WI38 (cell line): ENCODE data around the gene GULP1.

ENCODE experiments used
- H3K4me3 ChIP-seq: 2 replicates; pipeline ENCODE4 v1.5.1; 2011; ENCODE audit warnings: low read depth, mild to moderate bottlenecking, control low read depth, low read length
- TF ChIP-seq, protein P1 (sequence below): IDR thresholded peaks from 2 replicates; pipeline ENCODE4 v1.5.1; 2012; ENCODE audit warnings: low read depth, mild to moderate bottlenecking, control low read depth, low read length

GULP1 gene

DNA sequence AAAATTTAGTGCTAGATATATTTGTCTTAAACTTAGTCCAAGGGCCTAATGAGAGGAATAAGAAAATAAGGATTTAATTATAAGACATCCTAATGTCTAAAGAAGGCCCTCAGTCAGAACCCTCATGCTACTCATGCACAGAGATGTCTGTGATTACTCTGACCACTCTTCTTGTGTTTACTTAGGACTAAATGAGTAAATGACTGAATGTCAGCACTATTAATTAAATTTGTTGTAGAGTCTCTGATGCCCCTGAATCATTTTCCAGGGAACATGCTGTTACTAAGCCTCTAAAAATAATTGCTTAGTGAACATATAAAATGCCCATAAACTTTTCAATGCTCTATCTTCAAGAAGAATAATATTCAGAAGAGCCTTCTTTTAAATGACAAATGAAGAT, 32.4 kb downstream of the GULP1 start:
- H3K4me3 ChIP-seq: no peak overlapping the region
- TF ChIP-seq, protein P1, sequence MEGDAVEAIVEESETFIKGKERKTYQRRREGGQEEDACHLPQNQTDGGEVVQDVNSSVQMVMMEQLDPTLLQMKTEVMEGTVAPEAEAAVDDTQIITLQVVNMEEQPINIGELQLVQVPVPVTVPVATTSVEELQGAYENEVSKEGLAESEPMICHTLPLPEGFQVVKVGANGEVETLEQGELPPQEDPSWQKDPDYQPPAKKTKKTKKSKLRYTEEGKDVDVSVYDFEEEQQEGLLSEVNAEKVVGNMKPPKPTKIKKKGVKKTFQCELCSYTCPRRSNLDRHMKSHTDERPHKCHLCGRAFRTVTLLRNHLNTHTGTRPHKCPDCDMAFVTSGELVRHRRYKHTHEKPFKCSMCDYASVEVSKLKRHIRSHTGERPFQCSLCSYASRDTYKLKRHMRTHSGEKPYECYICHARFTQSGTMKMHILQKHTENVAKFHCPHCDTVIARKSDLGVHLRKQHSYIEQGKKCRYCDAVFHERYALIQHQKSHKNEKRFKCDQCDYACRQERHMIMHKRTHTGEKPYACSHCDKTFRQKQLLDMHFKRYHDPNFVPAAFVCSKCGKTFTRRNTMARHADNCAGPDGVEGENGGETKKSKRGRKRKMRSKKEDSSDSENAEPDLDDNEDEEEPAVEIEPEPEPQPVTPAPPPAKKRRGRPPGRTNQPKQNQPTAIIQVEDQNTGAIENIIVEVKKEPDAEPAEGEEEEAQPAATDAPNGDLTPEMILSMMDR: no peak

- TF ChIP-seq, protein P1: no peak
- H3K4me3 ChIP-seq: no peak overlapping the region
These were observed 34.6 kb downstream of the GULP1 start for GRCh38 chr2:188326290-188326668.

- TF ChIP-seq, protein P1: no peak
These were observed 35.1 kb downstream of the GULP1 start for GRCh38 chr2:188326669-188327301.

DNA sequence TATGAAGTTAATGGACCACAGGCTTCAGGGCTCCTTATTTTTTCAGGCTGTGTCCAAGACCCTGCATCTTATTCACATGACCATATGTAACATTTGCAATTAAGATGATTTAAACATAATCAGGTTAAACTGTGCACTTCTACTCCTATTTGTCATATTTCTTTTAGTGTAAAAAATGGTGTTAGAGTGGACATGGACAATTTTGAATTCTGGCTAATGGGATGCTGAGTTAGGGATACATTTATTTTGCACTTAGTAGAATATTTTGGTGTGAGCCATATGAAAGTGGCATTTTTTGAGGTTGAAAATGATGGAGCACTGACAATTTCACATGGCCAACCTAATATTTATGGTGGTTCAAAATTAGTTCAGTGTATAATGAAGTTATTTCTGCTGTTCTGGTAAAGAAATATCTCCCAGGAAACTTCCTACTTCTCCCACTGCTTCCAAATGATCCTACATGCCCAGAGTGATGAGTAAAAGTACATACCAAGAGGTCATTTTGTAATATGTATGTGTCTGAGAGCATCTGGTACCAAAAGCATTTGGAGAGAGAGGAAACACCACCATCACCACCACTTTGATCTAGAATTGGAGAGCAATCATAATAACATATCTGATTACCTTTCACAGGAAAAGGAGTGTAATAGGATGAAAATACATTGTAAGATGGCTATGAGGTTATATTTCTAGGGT, 36.0 kb downstream of the GULP1 start:
- TF ChIP-seq, protein P1: no peak
- no peak overlapping the region for H3K4me3 ChIP-seq

More at GRCh38 chr2:188326669-188327301, 35.1 kb downstream of the GULP1 start:
- no peak overlapping the region for H3K4me3 ChIP-seq

GRCh38 chr2:188328419-188328818, 36.7 kb downstream of the GULP1 start:
- H3K4me3 ChIP-seq: no peak overlapping the region

DNA sequence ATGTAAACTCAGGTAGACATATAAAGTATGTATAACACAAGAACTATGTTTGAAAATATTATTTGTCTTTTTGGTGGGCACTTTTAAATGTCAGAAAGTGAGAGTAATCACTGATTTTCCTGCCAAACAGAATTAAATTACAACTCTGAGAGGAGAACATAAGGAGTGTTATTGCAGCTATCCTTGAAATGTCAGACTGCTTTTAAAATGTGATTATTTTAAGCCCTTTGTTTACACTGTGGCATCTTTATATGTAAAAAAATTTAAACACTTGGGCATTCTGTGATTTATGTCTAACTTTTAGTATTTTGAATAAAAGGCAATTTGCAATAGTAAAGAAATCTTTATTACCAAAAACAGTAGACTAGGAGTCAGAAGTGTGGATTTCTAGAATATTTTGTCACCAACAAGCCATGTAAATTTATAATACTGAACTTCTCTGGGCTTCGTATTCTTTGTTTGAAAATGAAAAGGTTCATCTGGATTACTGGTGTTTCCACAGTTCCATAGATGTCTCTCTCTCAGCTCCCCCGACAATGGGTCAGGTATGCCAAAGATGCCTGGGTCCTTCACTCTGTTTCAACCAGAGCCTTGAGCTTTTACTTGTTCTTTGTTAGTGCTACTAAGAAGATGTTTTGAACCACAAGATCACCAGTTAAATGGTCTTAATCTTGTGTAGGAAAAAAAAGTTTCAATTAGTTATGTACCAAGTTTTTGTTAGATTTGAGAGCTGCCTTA, 38.8 kb downstream of the GULP1 start:
- TF ChIP-seq, protein P1: no peak
- H3K4me3 ChIP-seq: no peak overlapping the region

More at GRCh38 chr2:188328419-188328818, 36.7 kb downstream of the GULP1 start:
- TF ChIP-seq, protein P1: no peak

- no peak overlapping the region for H3K4me3 ChIP-seq
These were observed 40.9 kb downstream of the GULP1 start for GRCh38 chr2:188332619-188333018.

More at GRCh38 chr2:188332619-188333018, 40.9 kb downstream of the GULP1 start:
- TF ChIP-seq, protein P1: no peak
